OCI-LY3 (cell line): Measurements from ENCODE around the gene SMC1B.
"Not testable (repeated sequence)": the region's sequence is repeated elsewhere in the genome, so short reads cannot be mapped to it uniquely, and the experiment has no call there.

ENCODE experiments used
- CTCF ChIP-seq: fragments of 200-600, 300-600 bp; sonication (generic); IDR thresholded peaks from 2 replicates; pipeline ENCODE4 v1.5.1; 2014; ENCODE audit warnings: antibody characterized with exemption, low read length, low read depth
- EZH2phosphoT487 ChIP-seq: fragments of 200-600 bp; shearing (Covaris generic); IDR thresholded peaks from 2 replicates; pipeline ENCODE4 v1.6.1; 2018; ENCODE audit warnings: antibody characterized with exemption, mixed run types, low read depth

GRCh38 chr22:45328261-45328660, 85.1 kb downstream of the SMC1B start:
- not testable (repeated sequence) for TF ChIP-seq CTCF, EZH2phosphoT487
